ENCODE results near the gene AKAP6.

Gene AKAP6

GRCh38 chr14:32618991-32619390, 289.9 kb downstream of the AKAP6 start:
- DNase-seq (ENCODE audit: low read depth, low spot score): no peak

GRCh38 chr14:32620303-32620702, 291.2 kb downstream of the AKAP6 start:
- no peak for DNase-seq (ENCODE audit: low read depth, low spot score)

- no peak for DNase-seq (ENCODE audit: low read depth, low spot score)
Observed at GRCh38 chr14:32620724-32621123, 291.6 kb downstream of the AKAP6 start.

GRCh38 chr14:32621585-32621984, 292.5 kb downstream of the AKAP6 start:
- DNase-seq (ENCODE audit: low read depth, low spot score): no peak

GRCh38 chr14:32622742-32623141, 293.6 kb downstream of the AKAP6 start:
- DNase-seq (ENCODE audit: low read depth, low spot score): no peak

GRCh38 chr14:32623300-32624093, 294.4 kb downstream of the AKAP6 start:
- no peak for DNase-seq (ENCODE audit: low read depth, low spot score)

GRCh38 chr14:32625211-32625610, 296.1 kb downstream of the AKAP6 start:
- no peak for DNase-seq (ENCODE audit: low read depth, low spot score)

GRCh38 chr14:32627545-32628298, 298.6 kb downstream of the AKAP6 start:
- DNase-seq (ENCODE audit: low read depth, low spot score): no peak

GRCh38 chr14:32629236-32629635, 300.1 kb downstream of the AKAP6 start:
- no peak for DNase-seq (ENCODE audit: low read depth, low spot score)

GRCh38 chr14:32630701-32631100, 301.6 kb downstream of the AKAP6 start:
- DNase-seq (ENCODE audit: low read depth, low spot score): no peak

- no peak for DNase-seq (ENCODE audit: low read depth, low spot score)
Observed at GRCh38 chr14:32633224-32633859, 304.2 kb downstream of the AKAP6 start.

- DNase-seq (ENCODE audit: low read depth, low spot score): no peak
Observed at GRCh38 chr14:32633930-32634329, 304.8 kb downstream of the AKAP6 start.

GRCh38 chr14:32635061-32635719, 306.1 kb downstream of the AKAP6 start:
- no peak for DNase-seq (ENCODE audit: low read depth, low spot score)

GRCh38 chr14:32637582-32637981, 308.5 kb downstream of the AKAP6 start:
- no peak for DNase-seq (ENCODE audit: low read depth, low spot score)

GRCh38 chr14:32639208-32639607, 310.1 kb downstream of the AKAP6 start:
- no peak for DNase-seq (ENCODE audit: low read depth, low spot score)

- DNase-seq (ENCODE audit: low read depth, low spot score): no peak
Observed at GRCh38 chr14:32645551-32645950, 316.5 kb downstream of the AKAP6 start.

- DNase-seq (ENCODE audit: low read depth, low spot score): no peak
Observed at GRCh38 chr14:32648434-32648833, 319.3 kb downstream of the AKAP6 start.

GRCh38 chr14:32650030-32650429, 320.9 kb downstream of the AKAP6 start:
- no peak for DNase-seq (ENCODE audit: low read depth, low spot score)

GRCh38 chr14:32650665-32651064, 321.6 kb downstream of the AKAP6 start:
- DNase-seq (ENCODE audit: low read depth, low spot score): no peak

GRCh38 chr14:32654106-32654505, 325.0 kb downstream of the AKAP6 start:
- no peak for DNase-seq (ENCODE audit: low read depth, low spot score)

GRCh38 chr14:32656601-32657000, 327.5 kb downstream of the AKAP6 start:
- DNase-seq (ENCODE audit: low read depth, low spot score): no peak

GRCh38 chr14:32657081-32657480, 328.0 kb downstream of the AKAP6 start:
- DNase-seq (ENCODE audit: low read depth, low spot score): no peak

All from iPS DF 19.7 (cell line).